NB4 (cell line): ENCODE results near the gene ADIPOQ.

Experiments
- MYC ChIP-seq: IDR thresholded peaks from 2 replicates; pipeline ENCODE4 v1.6.1; 2011; ENCODE audit warnings: low read depth, low read length
- POLR2A ChIP-seq: IDR thresholded peaks from 2 replicates; pipeline ENCODE4 v1.6.1; 2011; ENCODE audit warnings: mild to moderate bottlenecking; ENCODE audit not compliant: insufficient read length; ENCODE audit errors: extremely low read depth
- TF ChIP-seq, protein P1 (sequence below): IDR thresholded peaks from one replicate; pipeline ENCODE4 v1.5.1; 2012; ENCODE audit warnings: low read depth, low read length
- TF ChIP-seq, protein P2 (sequence below): IDR thresholded peaks from 2 replicates; pipeline ENCODE4 v1.6.1; 2011; ENCODE audit warnings: low read depth, low read length

DNA sequence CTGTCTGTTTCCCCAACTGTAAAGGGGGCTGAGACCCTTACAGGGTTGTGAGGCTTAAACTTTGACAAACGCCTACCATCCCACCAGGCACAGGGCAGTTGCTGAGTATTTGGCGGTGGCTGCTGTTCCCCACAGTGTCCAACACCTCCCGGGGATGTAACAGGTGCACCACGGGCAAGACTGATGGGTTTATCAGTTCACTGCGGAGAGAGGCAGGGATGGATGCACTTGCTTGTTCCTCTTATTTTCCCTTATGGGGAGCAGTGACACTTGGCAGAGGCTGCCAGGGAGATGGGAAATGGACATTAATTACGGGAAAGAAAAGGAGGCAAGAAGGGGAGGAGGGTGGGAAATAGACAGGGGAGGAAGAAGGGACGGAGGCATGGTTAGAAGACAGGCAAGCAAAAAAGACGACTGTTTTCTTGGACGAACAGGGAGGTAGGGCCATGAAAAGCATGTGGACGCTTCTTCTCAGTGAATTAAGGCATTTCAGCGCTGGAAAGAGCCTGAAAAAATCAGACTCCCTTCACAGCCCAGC, 16.6 kb upstream of the ADIPOQ start:
- TF ChIP-seq, protein P1, sequence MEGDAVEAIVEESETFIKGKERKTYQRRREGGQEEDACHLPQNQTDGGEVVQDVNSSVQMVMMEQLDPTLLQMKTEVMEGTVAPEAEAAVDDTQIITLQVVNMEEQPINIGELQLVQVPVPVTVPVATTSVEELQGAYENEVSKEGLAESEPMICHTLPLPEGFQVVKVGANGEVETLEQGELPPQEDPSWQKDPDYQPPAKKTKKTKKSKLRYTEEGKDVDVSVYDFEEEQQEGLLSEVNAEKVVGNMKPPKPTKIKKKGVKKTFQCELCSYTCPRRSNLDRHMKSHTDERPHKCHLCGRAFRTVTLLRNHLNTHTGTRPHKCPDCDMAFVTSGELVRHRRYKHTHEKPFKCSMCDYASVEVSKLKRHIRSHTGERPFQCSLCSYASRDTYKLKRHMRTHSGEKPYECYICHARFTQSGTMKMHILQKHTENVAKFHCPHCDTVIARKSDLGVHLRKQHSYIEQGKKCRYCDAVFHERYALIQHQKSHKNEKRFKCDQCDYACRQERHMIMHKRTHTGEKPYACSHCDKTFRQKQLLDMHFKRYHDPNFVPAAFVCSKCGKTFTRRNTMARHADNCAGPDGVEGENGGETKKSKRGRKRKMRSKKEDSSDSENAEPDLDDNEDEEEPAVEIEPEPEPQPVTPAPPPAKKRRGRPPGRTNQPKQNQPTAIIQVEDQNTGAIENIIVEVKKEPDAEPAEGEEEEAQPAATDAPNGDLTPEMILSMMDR = no peak
- TF ChIP-seq POLR2A = no peak
- no peak for TF ChIP-seq MYC
- TF ChIP-seq, protein P2, sequence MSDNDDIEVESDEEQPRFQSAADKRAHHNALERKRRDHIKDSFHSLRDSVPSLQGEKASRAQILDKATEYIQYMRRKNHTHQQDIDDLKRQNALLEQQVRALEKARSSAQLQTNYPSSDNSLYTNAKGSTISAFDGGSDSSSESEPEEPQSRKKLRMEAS = no peak
